ENCODE measurements around the gene CEP85L. TPM values are rescaled to one million over a fixed set of nuclear protein-coding genes. Genes with fewer than 3 reads are reported as not detected.

CEP85L gene
- total RNA-seq, 2 experiments from 2014 or later = 9.6 to 12.0 TPM

GRCh38 chr6:118494091-118494490, 157.3 kb downstream of the CEP85L start:
- no peak for DNase-seq (ENCODE audit: low spot score)
- Histone ChIP-seq H3K79me2 (ENCODE audit: insufficient read depth, low read depth, low read length) (no peaks in the 10 kb centered on the region), H3K9me2 (ENCODE audit: insufficient read depth, low read length) (no peaks in the 10 kb centered on the region), H3K9me3 (ENCODE audit: low read length) (no peaks in the 10 kb centered on the region), H3K36me3 (ENCODE audit: insufficient read depth, low read length) (no peaks in the 10 kb centered on the region), H3K4me1 (ENCODE audit: insufficient read depth, low read length, poor library complexity, severe bottlenecking) (no peaks in the 10 kb centered on the region), H4K20me1 (ENCODE audit: insufficient read depth, low read length) (no peaks in the 10 kb centered on the region), H2AFZ (ENCODE audit: low read length) (no peak overlapping the region), H3K4me3 (ENCODE audit: low read depth, low read length, poor library complexity, severe bottlenecking) (no peak overlapping the region), H3K27ac (ENCODE audit: low read depth, low read length, poor library complexity, severe bottlenecking) (no peak overlapping the region), H3K4me2 (ENCODE audit: low read length) (no peak overlapping the region)
- intact Hi-C loops (cut with micrococcal nuclease; ENCODE audit: unreplicated experiment) = no loop called here
- ChIA-PET POLR2A (interaction anchor here (0.5 kb wide), 1 partner anchor 551 kb away, joined by 3 read pairs; no protein-coding TSS in a partner anchor), CTCF (ENCODE audit: unreplicated experiment) (interaction anchor here (0.5 kb wide), 1 partner anchor 411 kb away, joined by 3 read pairs; no protein-coding TSS in a partner anchor)
- TF ChIP-seq EZH2phosphoT487 (IDR thresholded peaks at IDR 0.05; ENCODE audit: borderline replicate concordance, low read depth, low read length) (no peak), CTCF (conservative IDR thresholded peaks at IDR 0.05; ENCODE audit: low read length) (no peak)
- no TSS peak for BruUV-seq (replicated peaks)

- BruUV-seq (replicated peaks) = no TSS peak
- no peaks in the 10 kb centered on the region for H4K20me1 ChIP-seq (ENCODE audit: insufficient read depth, low read length)
- no peaks in the 10 kb centered on the region for H3K79me2 ChIP-seq (ENCODE audit: insufficient read depth, low read depth, low read length)
- DNase-seq (ENCODE audit: low spot score) = no peak
- H3K4me3 ChIP-seq (ENCODE audit: low read depth, low read length, poor library complexity, severe bottlenecking) = no peak overlapping the region
- H3K9me2 ChIP-seq (ENCODE audit: insufficient read depth, low read length) = no peaks in the 10 kb centered on the region
- TF ChIP-seq EZH2phosphoT487 (IDR thresholded peaks at IDR 0.05; ENCODE audit: borderline replicate concordance, low read depth, low read length) = no peak
- no peak for TF ChIP-seq CTCF (conservative IDR thresholded peaks at IDR 0.05; ENCODE audit: low read length)
- H3K4me1 ChIP-seq (ENCODE audit: insufficient read depth, low read length, poor library complexity, severe bottlenecking) = no peaks in the 10 kb centered on the region
- H2AFZ ChIP-seq (ENCODE audit: low read length) = no peak overlapping the region
- ChIA-PET POLR2A (interaction anchor here (1.0 kb wide), 1 partner anchor 10 kb away, joined by 3 read pairs; no protein-coding TSS in a partner anchor), CTCF (ENCODE audit: unreplicated experiment) (no interaction called here)
- H3K4me2 ChIP-seq (ENCODE audit: low read length) = no peak overlapping the region
- no peaks in the 10 kb centered on the region for H3K9me3 ChIP-seq (ENCODE audit: low read length)
- no peaks in the 10 kb centered on the region for H3K36me3 ChIP-seq (ENCODE audit: insufficient read depth, low read length)
- no peak overlapping the region for H3K27ac ChIP-seq (ENCODE audit: low read depth, low read length, poor library complexity, severe bottlenecking)
- intact Hi-C loops (cut with micrococcal nuclease; ENCODE audit: unreplicated experiment) = no loop called here
Measured at GRCh38 chr6:118489990-118490389, 161.4 kb downstream of the CEP85L start.

GRCh38 chr6:118488631-118489030, 162.8 kb downstream of the CEP85L start:
- Histone ChIP-seq H4K20me1 (ENCODE audit: insufficient read depth, low read length) (no peaks in the 10 kb centered on the region), H3K4me3 (ENCODE audit: low read depth, low read length, poor library complexity, severe bottlenecking) (no peak overlapping the region), H3K9me2 (ENCODE audit: insufficient read depth, low read length) (no peaks in the 10 kb centered on the region), H3K27ac (ENCODE audit: low read depth, low read length, poor library complexity, severe bottlenecking) (no peak overlapping the region), H3K9me3 (ENCODE audit: low read length) (no peaks in the 10 kb centered on the region), H3K36me3 (ENCODE audit: insufficient read depth, low read length) (no peaks in the 10 kb centered on the region), H3K79me2 (ENCODE audit: insufficient read depth, low read depth, low read length) (no peaks in the 10 kb centered on the region), H3K4me1 (ENCODE audit: insufficient read depth, low read length, poor library complexity, severe bottlenecking) (no peaks in the 10 kb centered on the region), H3K4me2 (ENCODE audit: low read length) (no peak overlapping the region), H2AFZ (ENCODE audit: low read length) (no peak overlapping the region)
- ChIA-PET CTCF (ENCODE audit: unreplicated experiment) (no interaction called here), POLR2A (interaction anchor here (0.6 to 0.9 kb wide), 4 partner anchors 11 to 806 kb away, joined by 3 to 6 read pairs (median 4); no protein-coding TSS in a partner anchor)
- no TSS peak for BruUV-seq (replicated peaks)
- TF ChIP-seq CTCF (conservative IDR thresholded peaks at IDR 0.05; ENCODE audit: low read length) = no peak
- no peak for TF ChIP-seq EZH2phosphoT487 (IDR thresholded peaks at IDR 0.05; ENCODE audit: borderline replicate concordance, low read depth, low read length)
- intact Hi-C loops (cut with micrococcal nuclease; ENCODE audit: unreplicated experiment) = no loop called here
- no peak for DNase-seq (ENCODE audit: low spot score)

Measured in OCI-LY7 (cell line).